MG63 (cell line): ENCODE data around the gene CR2. TPM values are rescaled to one million over a fixed set of nuclear protein-coding genes. Genes with fewer than 3 reads are reported as not detected.
"Not testable (repeated sequence)": the region's sequence is repeated elsewhere in the genome, so short reads cannot be mapped to it uniquely, and the experiment has no call there.

ENCODE experiments used
- DNase-seq: peaks from one replicate; pipeline ENCODE4 v3.0.0-alpha.2; 2020
- H3K27me3 ChIP-seq: fragments of 250-450 bp; sonication (Bioruptor Pico); 2 replicates; pipeline ENCODE4 v1.5.1; 2020; ENCODE audit warnings: mild to moderate bottlenecking, moderate library complexity
- H3K36me3 ChIP-seq: fragments of 250-450 bp; sonication (Bioruptor Pico); 2 replicates; pipeline ENCODE4 v1.5.1; 2020; ENCODE audit warnings: mild to moderate bottlenecking, moderate library complexity
- H3K4me3 ChIP-seq: fragments of 250-450 bp; sonication (Bioruptor Pico); 2 replicates; pipeline ENCODE4 v1.5.1; 2020; ENCODE audit warnings: mild to moderate bottlenecking, moderate library complexity
- H3K9me3 ChIP-seq: fragments of 250-450 bp; sonication (Bioruptor Pico); 2 replicates; pipeline ENCODE4 v1.5.1; 2020; ENCODE audit warnings: mild to moderate bottlenecking, moderate library complexity
- total RNA-seq: library from RNA; depleted of rRNA; stranded (reverse); fragments of >200 nt; shearing (Covaris generic); gene quantifications from 2 replicates; pipeline ENCODE4 v1.2.3, GENCODE V29; 2014; ENCODE audit warnings: low replicate concordance

The CR2 gene
- total RNA-seq, 1 experiment from 2014 or later = not detected

- peaks cover 6% of the 10 kb centered on the region for H3K27me3 ChIP-seq
- H3K9me3 ChIP-seq = no peaks in the 10 kb centered on the region
- no peak for DNase-seq
- H3K4me3 ChIP-seq = no peak overlapping the region
- no peaks in the 10 kb centered on the region for H3K36me3 ChIP-seq
These were observed 23.5 kb upstream of the CR2 start for GRCh38 chr1:207430602-207431001.

DNA sequence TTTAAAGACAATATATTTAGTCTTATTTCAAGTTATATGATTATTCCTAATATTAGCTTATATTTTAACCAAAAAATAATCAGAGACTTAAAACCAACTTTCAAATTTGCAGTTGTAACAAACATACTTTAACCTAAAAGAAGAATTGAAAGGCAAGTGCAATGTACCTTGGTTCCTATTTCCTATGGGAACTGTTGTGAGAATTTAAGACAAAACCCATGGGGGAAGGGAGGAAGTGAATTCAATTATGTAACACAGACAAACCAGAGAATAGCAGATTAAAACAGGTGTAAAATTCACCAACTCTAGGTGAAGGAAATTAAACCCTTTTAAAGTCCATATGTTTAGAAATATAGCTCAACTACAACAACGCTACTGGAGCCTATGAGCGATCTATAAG, 22.6 kb upstream of the CR2 start:
- H3K4me3 ChIP-seq = no peak overlapping the region
- no peaks in the 10 kb centered on the region for H3K36me3 ChIP-seq
- peaks cover 6% of the 10 kb centered on the region for H3K27me3 ChIP-seq
- no peaks in the 10 kb centered on the region for H3K9me3 ChIP-seq
- no peak for DNase-seq

DNA sequence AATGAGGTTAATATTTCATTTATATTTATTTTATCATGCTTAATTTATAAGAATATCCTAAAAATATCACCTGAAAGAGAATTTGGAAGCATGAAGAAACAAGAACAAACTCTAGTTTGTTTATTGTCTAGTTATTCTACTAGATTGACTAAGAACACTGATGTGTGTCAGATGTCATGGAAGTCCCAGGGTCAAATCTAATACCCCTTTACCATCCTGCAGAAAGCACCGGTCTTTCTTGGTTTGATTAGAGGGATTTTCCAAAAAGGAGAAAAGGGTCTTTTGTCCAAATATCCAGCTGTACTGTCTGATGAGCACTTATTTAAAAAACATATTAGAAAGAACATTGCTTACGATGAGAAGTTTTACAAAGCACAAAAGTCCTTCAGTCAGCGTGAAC, 20.7 kb upstream of the CR2 start:
- no peaks in the 10 kb centered on the region for H3K9me3 ChIP-seq
- DNase-seq = no peak
- no peak overlapping the region for H3K4me3 ChIP-seq
- peaks cover 6% of the 10 kb centered on the region for H3K27me3 ChIP-seq
- H3K36me3 ChIP-seq = no peaks in the 10 kb centered on the region

DNA sequence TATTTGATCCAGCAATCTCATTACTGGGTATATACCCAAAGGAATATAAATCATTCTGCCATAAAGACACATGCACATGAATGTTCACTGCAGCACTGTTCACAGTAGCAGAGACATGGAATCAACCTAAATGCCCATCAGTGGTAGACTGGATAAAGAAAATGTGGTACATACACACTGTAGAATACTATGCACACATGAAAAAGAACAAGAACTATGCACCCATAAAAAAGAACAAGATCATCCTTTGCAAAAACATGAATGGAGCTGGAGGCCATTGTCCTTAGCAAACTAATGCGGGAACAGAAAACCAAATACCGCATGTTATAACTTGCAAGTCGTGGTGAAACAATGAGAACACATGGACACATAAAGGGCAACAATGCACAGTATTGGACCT, 17.4 kb upstream of the CR2 start:
- H3K36me3 ChIP-seq, H3K27me3 ChIP-seq, H3K4me3 ChIP-seq, DNase-seq, H3K9me3 ChIP-seq: not testable (repeated sequence)

DNA sequence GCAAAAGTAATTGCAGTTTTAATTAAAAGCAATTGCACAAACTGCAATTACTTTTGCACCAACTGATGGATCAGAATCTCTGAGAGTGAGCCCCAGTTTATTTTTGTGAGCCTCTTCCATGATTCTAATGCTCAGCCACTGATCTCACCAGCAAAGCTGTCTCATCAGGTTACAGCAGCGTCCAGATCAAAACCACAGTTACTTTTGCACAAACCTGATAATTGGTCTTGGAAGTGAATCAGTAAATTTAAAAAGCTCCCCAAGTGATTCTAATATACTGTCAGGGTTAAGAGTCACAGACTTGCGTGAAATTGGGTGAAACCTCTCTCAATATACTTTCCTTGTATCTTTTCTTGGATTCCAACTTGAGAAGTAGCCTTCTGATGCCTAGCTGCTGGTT, 13.5 kb upstream of the CR2 start:
- 0 out of 2 replicates have a peak, but pooled peaks cover 8% of the 10 kb centered on the region for H3K27me3 ChIP-seq
- no peak overlapping the region for H3K4me3 ChIP-seq
- no peak for DNase-seq
- H3K36me3 ChIP-seq = no peaks in the 10 kb centered on the region
- no peaks in the 10 kb centered on the region for H3K9me3 ChIP-seq

DNA sequence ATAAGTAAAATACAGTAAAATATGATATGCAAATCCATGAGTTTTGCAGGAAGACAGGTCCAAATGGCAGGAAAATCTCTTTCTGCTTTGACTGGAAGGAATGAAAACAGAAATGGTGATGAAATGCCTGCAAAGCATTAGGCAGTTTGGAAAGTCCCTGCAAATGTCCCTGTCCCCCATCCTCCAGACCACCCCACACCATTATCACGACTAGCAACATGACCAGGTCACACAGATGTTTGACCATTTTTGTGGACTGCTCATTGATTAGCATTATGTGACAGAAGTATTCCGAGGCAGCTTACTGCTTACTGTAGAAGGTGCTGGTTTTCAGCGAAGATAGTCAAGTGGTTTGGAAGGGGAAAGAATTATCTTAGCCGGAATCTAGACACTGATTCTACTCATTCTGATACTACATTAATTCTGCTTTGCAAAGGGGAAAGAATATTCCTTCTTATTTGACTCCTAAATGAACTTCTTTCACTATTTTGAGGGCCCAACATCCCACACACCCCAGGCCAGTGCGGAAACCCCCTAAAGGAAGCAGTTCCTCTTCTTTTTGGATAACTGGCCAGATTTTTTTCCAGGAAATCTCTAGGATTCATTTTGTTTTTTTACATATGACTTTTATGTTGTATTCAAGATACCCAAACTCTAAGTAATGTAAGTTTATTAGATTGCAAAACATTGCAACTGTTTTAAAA, 9.5 kb upstream of the CR2 start:
- Histone ChIP-seq H3K27me3 (peaks cover 30% of the 10 kb centered on the region), H3K36me3 (no peaks in the 10 kb centered on the region), H3K4me3 (no peak overlapping the region), H3K9me3 (no peaks in the 10 kb centered on the region)
- DNase-seq = no peak

- Histone ChIP-seq H3K36me3 (no peaks in the 10 kb centered on the region), H3K4me3 (no peak overlapping the region; the same call in 1 of the 2 replicates), H3K9me3 (no peaks in the 10 kb centered on the region), H3K27me3 (peaks cover 43% of the 10 kb centered on the region)
- no peak for DNase-seq
These were observed 450 bp upstream of the CR2 start for GRCh38 chr1:207453710-207454045.

DNA sequence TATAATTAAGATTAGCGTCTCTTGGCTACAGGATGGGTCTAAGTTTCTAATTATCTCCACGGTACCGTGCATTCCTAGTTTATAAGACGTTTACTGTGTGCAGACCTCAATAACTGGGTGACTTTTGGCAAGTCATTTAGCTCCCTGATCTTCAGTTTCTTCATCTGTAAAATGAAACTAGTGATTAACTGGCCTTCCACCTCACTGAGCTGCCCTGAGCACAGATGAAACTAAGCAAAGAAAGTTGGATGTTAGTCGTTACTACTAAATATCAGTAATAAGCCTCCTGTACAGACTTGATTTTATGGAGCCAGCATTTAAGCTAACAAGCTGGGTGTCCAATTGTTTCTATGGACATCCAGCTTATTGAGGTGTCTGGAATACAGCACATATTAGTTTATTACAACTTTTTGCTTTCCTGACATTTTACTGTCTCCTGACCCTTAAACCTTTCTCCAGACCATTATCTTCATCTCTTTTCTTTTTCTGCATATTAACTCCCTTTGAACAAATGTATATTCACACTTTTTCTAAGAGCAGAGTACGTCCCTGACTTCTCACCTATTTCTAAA, 1.1 kb downstream of the CR2 start:
- peaks cover 35% of the 10 kb centered on the region for H3K27me3 ChIP-seq
- H3K9me3 ChIP-seq = no peaks in the 10 kb centered on the region
- H3K36me3 ChIP-seq = no peaks in the 10 kb centered on the region
- H3K4me3 ChIP-seq = peak overlapping the region; percentile 44; the same call in 1 of the 2 replicates
- DNase-seq = no peak

DNA sequence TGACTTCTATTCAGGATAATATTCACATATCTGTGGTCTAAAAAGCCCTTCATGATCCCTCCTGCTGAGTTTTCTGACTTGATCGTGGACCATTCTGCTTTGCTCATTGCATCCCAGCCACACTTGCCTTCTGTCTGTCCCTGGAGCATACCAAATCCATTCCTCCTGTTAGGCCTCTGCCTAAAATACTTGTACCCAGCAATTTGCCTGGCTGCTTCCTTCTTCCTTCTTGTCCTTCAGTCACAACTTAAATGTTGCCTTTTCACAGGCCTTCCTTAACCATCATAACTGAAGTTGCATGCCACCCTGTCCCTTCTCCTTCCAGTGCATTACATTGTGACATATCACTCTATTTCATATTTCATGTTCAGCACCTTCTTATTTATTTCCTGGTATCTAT, 4.3 kb downstream of the CR2 start:
- Histone ChIP-seq H3K4me3 (no peak overlapping the region), H3K36me3 (no peaks in the 10 kb centered on the region), H3K27me3 (peaks cover 15% of the 10 kb centered on the region; the same call in 1 of the 2 replicates), H3K9me3 (no peaks in the 10 kb centered on the region)
- DNase-seq = no peak

- H3K27me3 ChIP-seq = peaks cover 9% of the 10 kb centered on the region; the same call in 1 of the 2 replicates
- H3K4me3 ChIP-seq = no peak overlapping the region
- no peak for DNase-seq
- H3K36me3 ChIP-seq = no peaks in the 10 kb centered on the region
- no peaks in the 10 kb centered on the region for H3K9me3 ChIP-seq
These were observed 4.9 kb downstream of the CR2 start for GRCh38 chr1:207459008-207459407.

GRCh38 chr1:207461649-207462048, 7.5 kb downstream of the CR2 start:
- no peaks in the 10 kb centered on the region for H3K9me3 ChIP-seq
- no peaks in the 10 kb centered on the region for H3K36me3 ChIP-seq
- H3K4me3 ChIP-seq = no peak overlapping the region
- no peak for DNase-seq
- no peaks in the 10 kb centered on the region for H3K27me3 ChIP-seq

GRCh38 chr1:207462535-207462934, 8.4 kb downstream of the CR2 start:
- Histone ChIP-seq H3K4me3 (no peak overlapping the region), H3K9me3 (no peaks in the 10 kb centered on the region)
- DNase-seq = no peak

GRCh38 chr1:207463021-207463420, 8.9 kb downstream of the CR2 start:
- H3K27me3 ChIP-seq = no peaks in the 10 kb centered on the region; the same call in 1 of the 2 replicates
- no peaks in the 10 kb centered on the region for H3K36me3 ChIP-seq
- H3K9me3 ChIP-seq = no peaks in the 10 kb centered on the region
- no peak overlapping the region for H3K4me3 ChIP-seq
- DNase-seq = peak; percentile 27

More at GRCh38 chr1:207462535-207462934, 8.4 kb downstream of the CR2 start:
- H3K36me3 ChIP-seq = no peaks in the 10 kb centered on the region
- H3K27me3 ChIP-seq = no peaks in the 10 kb centered on the region; the same call in 1 of the 2 replicates

GRCh38 chr1:207463571-207463970, 9.4 kb downstream of the CR2 start:
- H3K36me3 ChIP-seq = no peaks in the 10 kb centered on the region
- H3K27me3 ChIP-seq = no peaks in the 10 kb centered on the region; the same call in 1 of the 2 replicates
- DNase-seq = no peak
- H3K4me3 ChIP-seq = no peak overlapping the region
- no peaks in the 10 kb centered on the region for H3K9me3 ChIP-seq

- no peak for DNase-seq
- Histone ChIP-seq H3K4me3 (no peak overlapping the region), H3K9me3 (no peaks in the 10 kb centered on the region), H3K36me3 (no peaks in the 10 kb centered on the region), H3K27me3 (no peaks in the 10 kb centered on the region; the same call in 1 of the 2 replicates)
These were observed 16.8 kb downstream of the CR2 start for GRCh38 chr1:207470927-207471326.

- Histone ChIP-seq H3K4me3 (no peak overlapping the region), H3K36me3 (no peaks in the 10 kb centered on the region), H3K27me3 (no peaks in the 10 kb centered on the region), H3K9me3 (no peaks in the 10 kb centered on the region)
- DNase-seq = no peak
These were observed 20.1 kb downstream of the CR2 start for GRCh38 chr1:207474210-207474609.

DNA sequence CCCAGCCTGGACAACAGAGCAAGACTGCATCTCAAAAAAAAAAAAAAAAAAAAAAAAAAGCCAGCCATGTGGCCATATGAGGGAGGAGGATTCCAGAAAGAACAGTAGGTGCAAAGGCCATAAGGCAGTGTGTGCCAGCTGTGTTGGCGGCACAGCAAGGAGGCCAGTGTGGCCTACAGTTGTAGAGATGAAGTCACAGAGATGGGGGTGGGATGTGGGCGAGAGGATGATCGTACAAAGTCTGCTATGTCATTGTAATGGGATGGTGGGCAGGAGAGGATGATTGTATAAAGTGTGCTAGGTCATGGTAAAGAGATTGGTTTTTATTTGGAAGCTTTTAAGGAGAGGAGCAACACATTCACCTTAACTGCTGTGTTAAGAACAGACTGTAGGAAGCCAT, 32.1 kb downstream of the CR2 start:
- no peaks in the 10 kb centered on the region for H3K9me3 ChIP-seq
- no peaks in the 10 kb centered on the region for H3K36me3 ChIP-seq
- no peak for DNase-seq

DNA sequence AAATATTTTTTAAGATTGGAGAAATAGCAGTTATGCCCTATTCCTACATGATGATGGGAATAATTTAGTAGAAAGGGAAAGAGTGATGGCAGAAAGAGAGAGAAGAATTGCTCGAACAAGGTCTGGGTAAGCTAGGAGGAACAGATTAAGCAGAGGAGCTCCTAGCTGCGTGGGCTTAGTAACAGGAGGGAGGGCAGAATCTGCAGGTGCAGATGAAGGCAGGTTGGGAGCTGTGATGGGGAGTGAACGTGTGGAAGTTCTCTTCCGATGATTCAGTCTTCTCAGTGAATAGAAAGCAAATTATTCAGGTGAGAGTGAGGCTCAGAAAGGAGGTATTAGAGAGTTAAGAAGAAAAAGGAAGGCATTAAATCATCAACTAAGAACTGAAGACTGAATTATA, 33.5 kb downstream of the CR2 start:
- Histone ChIP-seq H3K36me3 (no peaks in the 10 kb centered on the region), H3K9me3 (no peaks in the 10 kb centered on the region), H3K27me3 (no peaks in the 10 kb centered on the region), H3K4me3 (no peak overlapping the region)
- DNase-seq = no peak

More for the DNA sequence above, 32.1 kb downstream of the CR2 start:
- H3K4me3 ChIP-seq = no peak overlapping the region
- H3K27me3 ChIP-seq = no peaks in the 10 kb centered on the region
